ENCODE data around the gene CARMIL1. TPM values are rescaled to one million over a fixed set of nuclear protein-coding genes. Genes with fewer than 3 reads are reported as not detected.

The CARMIL1 gene
- total RNA-seq, 1 experiment from 2014 or later: 23.6 TPM

- Histone ChIP-seq H4K20me1 (ENCODE audit: control insufficient read depth, insufficient read depth, insufficient read length) (no peaks in the 10 kb centered on the region), H3K4me2 (ENCODE audit: insufficient read depth, insufficient read length, low read length) (no peak overlapping the region), H3K79me2 (ENCODE audit: insufficient read depth, low read length) (peaks cover 3% of the 10 kb centered on the region; the same call in 1 of the 2 replicates), H3T11ph (ENCODE audit: low read length) (no peak overlapping the region), H3K4me1 (ENCODE audit: insufficient read depth, low read length) (peaks cover 4% of the 10 kb centered on the region; the same call in 1 of the 2 replicates), H2BK120ac (ENCODE audit: low read depth, low read length, poor library complexity, severe bottlenecking) (no peak overlapping the region), H3K14ac (ENCODE audit: insufficient read depth, low read length) (no peak overlapping the region), H3K27me3 (ENCODE audit: insufficient read depth, low read length) (no peaks in the 10 kb centered on the region), H3K9ac (ENCODE audit: extremely low read depth, insufficient read length, low read length) (no peak overlapping the region), H3K23ac (ENCODE audit: insufficient read length, low read depth, low read length) (no peak overlapping the region), H2AFZ (ENCODE audit: low read length) (no peak overlapping the region), H3K18ac (ENCODE audit: insufficient read length, low read depth, low read length) (no peak overlapping the region), H3K9me3 (ENCODE audit: control insufficient read depth, low read depth, low read length) (no peaks in the 10 kb centered on the region), H3K4ac (ENCODE audit: low read depth, low read length) (no peak overlapping the region), H2BK12ac (ENCODE audit: insufficient read length, low read depth, low read length) (no peak overlapping the region), H2AK5ac (ENCODE audit: insufficient read length, low read length) (no peak overlapping the region), H2BK15ac (ENCODE audit: low read depth, low read length) (no peak overlapping the region), H3K27ac (ENCODE audit: insufficient read length, low read depth, low read length) (no peak overlapping the region), H4K91ac (ENCODE audit: insufficient read length, low read depth, low read length) (no peak overlapping the region), H4K8ac (replicated peaks; ENCODE audit: insufficient read length, low read depth, low read length) (no peak overlapping the region), H4K5ac (ENCODE audit: insufficient read length, low read depth, low read length) (no peak overlapping the region), H3K79me1 (ENCODE audit: insufficient read depth, low read depth, low read length, poor library complexity, severe bottlenecking) (peaks cover 7% of the 10 kb centered on the region), H3K56ac (ENCODE audit: insufficient read length, low read depth, low read length) (no peak overlapping the region), H2BK20ac (ENCODE audit: low read depth, low read length, poor library complexity, severe bottlenecking) (no peak overlapping the region), H2BK5ac (ENCODE audit: insufficient read length, low read length) (no peak overlapping the region), H3K23me2 (ENCODE audit: insufficient read length, low read depth, low read length, poor library complexity, severe bottlenecking) (no peaks in the 10 kb centered on the region)
- no peak for DNase-seq
- H3K4me1 Mint-ChIP-seq: peaks cover 24 to 25% of the 10 kb centered on the region in 2 experiments
- 0 out of 7 replicates have a peak, but pooled peaks cover 0 to 2% (median 0%) of the 10 kb centered on the region in 3 experiments for H3K36me3 Mint-ChIP-seq (ENCODE audit: insufficient read depth in 1 of 3, low read depth in 3 of 3)
- H3K27me3 Mint-ChIP-seq (ENCODE audit: low read depth): no peaks in the 10 kb centered on the region
- WGBS (ENCODE audit: extremely low coverage, insufficient read length, low lambda C conversion rate): no CpG with 5 or more reads among the region's 2 CpGs
- no peaks in the 10 kb centered on the region for H3K9me3 Mint-ChIP-seq
- no peak overlapping the region for H3K27ac Mint-ChIP-seq
- H3K4me3 Mint-ChIP-seq: no peak overlapping the region
- TF ChIP-seq, protein P1, sequence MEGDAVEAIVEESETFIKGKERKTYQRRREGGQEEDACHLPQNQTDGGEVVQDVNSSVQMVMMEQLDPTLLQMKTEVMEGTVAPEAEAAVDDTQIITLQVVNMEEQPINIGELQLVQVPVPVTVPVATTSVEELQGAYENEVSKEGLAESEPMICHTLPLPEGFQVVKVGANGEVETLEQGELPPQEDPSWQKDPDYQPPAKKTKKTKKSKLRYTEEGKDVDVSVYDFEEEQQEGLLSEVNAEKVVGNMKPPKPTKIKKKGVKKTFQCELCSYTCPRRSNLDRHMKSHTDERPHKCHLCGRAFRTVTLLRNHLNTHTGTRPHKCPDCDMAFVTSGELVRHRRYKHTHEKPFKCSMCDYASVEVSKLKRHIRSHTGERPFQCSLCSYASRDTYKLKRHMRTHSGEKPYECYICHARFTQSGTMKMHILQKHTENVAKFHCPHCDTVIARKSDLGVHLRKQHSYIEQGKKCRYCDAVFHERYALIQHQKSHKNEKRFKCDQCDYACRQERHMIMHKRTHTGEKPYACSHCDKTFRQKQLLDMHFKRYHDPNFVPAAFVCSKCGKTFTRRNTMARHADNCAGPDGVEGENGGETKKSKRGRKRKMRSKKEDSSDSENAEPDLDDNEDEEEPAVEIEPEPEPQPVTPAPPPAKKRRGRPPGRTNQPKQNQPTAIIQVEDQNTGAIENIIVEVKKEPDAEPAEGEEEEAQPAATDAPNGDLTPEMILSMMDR (conservative IDR thresholded peaks at IDR 0.05): no peak
Observed at GRCh38 chr6:25296217-25296905, 17.2 kb downstream of the CARMIL1 start.

All from H9 (cell line).